ENCODE results near the gene MARCHF9.

- TF ChIP-seq CTCF (IDR thresholded peaks at IDR 0.05; ENCODE audit: insufficient read depth, low read length, poor library complexity, severe bottlenecking) (no peak), EZH2phosphoT487 (conservative IDR thresholded peaks at IDR 0.05; ENCODE audit: low read length) (no peak)
Measured at GRCh38 chr12:57777911-57778310, 23.0 kb downstream of the MARCHF9 start.
